HUES6 (cell line): ENCODE data around the gene NLRC3.
"Not testable (repeated sequence)": the region's sequence is repeated elsewhere in the genome, so short reads cannot be mapped to it uniquely, and the experiment has no call there.

Source experiments
- H3K27ac ChIP-seq: 2 replicates; pipeline ENCODE4 v1.7.0; 2013; ENCODE audit warnings: low read depth, mild to moderate bottlenecking, low read length, inconsistent platforms
- H3K27me3 ChIP-seq: 2 replicates; pipeline ENCODE4 v1.6.1; 2013; ENCODE audit warnings: low read length; ENCODE audit not compliant: control insufficient read depth, insufficient read depth
- H3K36me3 ChIP-seq: 2 replicates; pipeline ENCODE4 v1.6.1; 2013; ENCODE audit warnings: low read length; ENCODE audit not compliant: control insufficient read depth, insufficient read depth
- H3K4me1 ChIP-seq: 2 replicates; pipeline ENCODE4 v1.6.1; 2013; ENCODE audit warnings: low read length; ENCODE audit not compliant: control insufficient read depth, insufficient read depth
- H3K4me3 ChIP-seq: 2 replicates; pipeline ENCODE4 v1.5.1; 2013; ENCODE audit warnings: low read depth, low read length
- H3K9ac ChIP-seq: one replicate; pipeline ENCODE4 v1.6.1; 2013; ENCODE audit warnings: mild to moderate bottlenecking, low read length
- H3K9me3 ChIP-seq: 2 replicates; pipeline ENCODE4 v1.6.1; 2013; ENCODE audit warnings: low read depth, low read length; ENCODE audit not compliant: control insufficient read depth, insufficient read depth

Gene NLRC3

DNA sequence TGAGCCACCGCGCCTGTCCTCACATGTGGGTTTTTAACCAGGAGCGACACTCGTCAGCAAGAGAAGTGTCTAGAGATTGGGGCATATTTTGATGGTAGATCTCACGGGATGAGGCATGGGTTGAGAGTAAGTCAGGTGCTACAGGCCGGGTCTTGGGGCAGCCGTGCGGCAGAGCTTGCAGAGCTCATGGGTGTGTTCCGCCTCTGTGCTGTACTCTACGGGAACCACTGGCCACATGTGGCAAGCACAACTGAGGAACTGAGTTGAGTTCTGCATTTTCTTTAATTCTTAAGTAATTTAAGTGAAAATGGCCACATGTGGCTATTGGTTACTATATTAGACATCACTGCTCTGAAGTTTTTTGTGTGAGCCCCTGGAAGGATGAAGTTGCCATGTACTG is 66.8 kb downstream of the NLRC3 start:
- Histone ChIP-seq H3K27ac (no peak overlapping the region), H3K36me3 (peaks cover 65% of the 10 kb centered on the region), H3K9ac (no peak overlapping the region), H3K9me3 (no peaks in the 10 kb centered on the region), H3K4me1 (no peaks in the 10 kb centered on the region), H3K4me3 (no peak overlapping the region), H3K27me3 (no peaks in the 10 kb centered on the region)

DNA sequence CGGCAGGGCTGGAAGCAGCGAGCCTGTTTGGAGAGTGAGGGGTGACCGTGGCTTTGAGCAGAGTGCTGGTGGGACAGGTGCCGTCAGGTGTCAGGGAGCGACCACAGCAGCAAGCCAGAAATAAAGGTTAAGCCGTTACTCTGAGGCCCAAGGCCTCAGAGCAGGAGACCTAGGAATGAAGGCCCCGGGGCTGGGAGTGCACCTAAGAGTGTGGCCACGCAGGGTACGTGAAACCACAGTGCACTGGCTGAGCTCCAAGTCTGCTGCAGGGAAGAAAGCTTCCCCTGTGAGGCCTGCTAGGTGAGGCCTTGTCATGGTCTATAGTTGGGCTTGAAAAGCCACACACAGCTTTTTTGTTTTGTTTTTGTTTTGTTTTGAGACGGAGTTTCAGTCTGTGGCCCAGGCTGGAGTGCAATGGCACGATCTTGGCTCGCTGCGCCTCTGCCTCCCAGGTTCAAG is 67.7 kb downstream of the NLRC3 start:
- no peak overlapping the region for H3K27ac ChIP-seq
- no peaks in the 10 kb centered on the region for H3K27me3 ChIP-seq
- H3K4me1 ChIP-seq: no peaks in the 10 kb centered on the region
- no peak overlapping the region for H3K9ac ChIP-seq
- H3K4me3 ChIP-seq: no peak overlapping the region
- no peaks in the 10 kb centered on the region for H3K9me3 ChIP-seq
- H3K36me3 ChIP-seq: peaks cover 64% of the 10 kb centered on the region

DNA sequence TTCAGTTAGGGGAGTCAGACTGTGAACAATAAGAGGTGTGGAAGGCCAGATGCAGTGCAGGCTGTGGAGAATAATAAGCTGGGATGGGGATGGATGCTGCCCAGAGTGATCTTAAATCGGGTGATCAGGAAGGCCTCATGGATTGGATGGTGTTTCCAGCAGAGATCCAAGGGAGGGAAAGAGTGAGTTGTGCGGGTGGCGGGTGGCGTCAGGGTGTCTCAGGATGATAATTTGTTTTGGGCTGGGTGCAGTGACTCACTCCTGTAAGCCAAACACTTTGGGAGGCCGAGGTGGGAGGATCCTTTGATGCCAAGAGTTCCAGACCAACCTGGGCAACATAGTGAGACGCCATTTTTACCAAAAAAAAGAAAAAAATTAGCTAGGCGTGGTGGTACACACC is 68.5 kb downstream of the NLRC3 start:
- peaks cover 57% of the 10 kb centered on the region for H3K36me3 ChIP-seq
- H3K4me3 ChIP-seq: no peak overlapping the region
- no peak overlapping the region for H3K27ac ChIP-seq
- H3K4me1 ChIP-seq: no peaks in the 10 kb centered on the region
- H3K9me3 ChIP-seq: no peaks in the 10 kb centered on the region
- no peaks in the 10 kb centered on the region for H3K27me3 ChIP-seq
- H3K9ac ChIP-seq: no peak overlapping the region

DNA sequence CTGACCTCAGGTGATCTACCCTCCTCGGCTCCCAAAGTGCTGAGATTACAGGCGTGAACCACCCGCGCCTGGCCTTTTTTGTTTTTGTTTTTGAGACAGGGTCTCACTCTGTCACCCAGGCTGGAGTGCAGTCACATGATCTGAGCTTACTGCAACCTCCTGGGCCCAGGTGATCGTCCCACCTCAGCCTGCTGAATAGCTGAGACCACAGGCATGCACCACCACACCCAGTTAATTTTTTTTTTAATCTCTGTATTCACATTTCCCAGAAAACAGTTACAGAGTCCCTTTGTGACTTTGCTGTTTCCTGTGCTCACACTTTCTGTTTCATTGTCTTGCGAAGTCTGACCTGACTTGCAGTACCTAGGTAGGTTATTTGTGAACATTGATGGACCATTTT is 73.7 kb downstream of the NLRC3 start:
- H3K9me3 ChIP-seq: no peaks in the 10 kb centered on the region
- H3K36me3 ChIP-seq: peaks cover 18% of the 10 kb centered on the region
- no peak overlapping the region for H3K9ac ChIP-seq
- peaks cover 5% of the 10 kb centered on the region; the same call in 1 of the 2 replicates for H3K4me1 ChIP-seq
- H3K27me3 ChIP-seq: no peaks in the 10 kb centered on the region
- H3K27ac ChIP-seq: no peak overlapping the region
- no peak overlapping the region for H3K4me3 ChIP-seq

DNA sequence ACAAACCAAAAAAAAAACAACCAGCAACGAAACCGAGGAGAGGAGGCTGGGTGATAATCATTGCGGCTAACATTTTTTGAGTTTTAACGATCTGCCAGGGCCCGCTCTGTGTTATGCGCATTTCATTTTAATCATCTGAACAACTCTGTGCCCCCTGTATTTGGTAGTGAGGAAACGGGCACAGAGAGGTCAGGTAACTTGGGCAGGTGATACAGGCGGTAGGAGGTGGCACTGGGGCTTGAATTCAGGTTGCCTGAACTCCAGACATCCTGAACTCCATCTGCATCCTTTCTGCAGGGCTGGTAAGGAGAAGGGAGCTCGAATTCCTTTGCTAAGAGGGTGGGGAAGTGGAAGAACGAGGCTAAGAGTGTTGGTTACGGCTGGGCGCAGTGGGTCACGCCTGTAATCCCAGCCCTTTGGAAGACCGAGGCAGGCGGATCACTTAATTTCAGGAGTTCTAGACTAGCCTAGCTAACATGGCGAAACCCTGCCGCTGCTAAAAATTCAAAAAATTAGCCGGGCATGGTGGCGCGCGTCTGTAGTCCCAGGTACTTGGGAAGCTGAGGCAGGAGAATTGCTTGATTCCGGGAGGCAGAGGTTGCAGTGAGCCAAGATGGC is 75.3 kb downstream of the NLRC3 start:
- Histone ChIP-seq H3K36me3 (peaks cover 9% of the 10 kb centered on the region), H3K27ac (no peak overlapping the region), H3K4me1 (peaks cover 5% of the 10 kb centered on the region; the same call in 1 of the 2 replicates), H3K27me3 (no peaks in the 10 kb centered on the region), H3K9ac (peak overlapping the region; percentile 68), H3K9me3 (no peaks in the 10 kb centered on the region), H3K4me3 (peak overlapping the region; percentile 85)

DNA sequence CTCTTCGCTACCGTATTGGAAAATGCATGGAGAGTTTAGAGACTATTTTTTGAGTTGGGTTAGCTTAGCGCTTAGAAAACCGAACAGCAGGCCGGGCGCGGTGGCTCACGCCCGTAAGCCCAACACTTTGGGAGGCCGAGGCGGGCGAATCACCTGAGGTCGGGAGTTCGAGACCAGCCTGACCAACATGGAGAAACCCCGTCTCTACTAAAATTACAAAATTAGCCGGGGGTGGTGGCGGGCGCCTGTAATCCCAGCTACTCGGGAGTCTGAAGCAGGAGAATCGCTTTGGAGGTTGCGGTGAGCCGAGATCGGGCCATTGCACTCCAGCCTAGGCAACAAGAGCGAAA is 75.8 kb downstream of the NLRC3 start:
- H3K9me3 ChIP-seq, H3K27me3 ChIP-seq, H3K36me3 ChIP-seq, H3K4me1 ChIP-seq: not testable (repeated sequence)
- H3K9ac ChIP-seq: peak overlapping the region; percentile 68
- 0 out of 2 replicates have a peak overlapping the region, but pooled peaks have one; percentile 16 for H3K27ac ChIP-seq
- H3K4me3 ChIP-seq: peak overlapping the region; percentile 85

DNA sequence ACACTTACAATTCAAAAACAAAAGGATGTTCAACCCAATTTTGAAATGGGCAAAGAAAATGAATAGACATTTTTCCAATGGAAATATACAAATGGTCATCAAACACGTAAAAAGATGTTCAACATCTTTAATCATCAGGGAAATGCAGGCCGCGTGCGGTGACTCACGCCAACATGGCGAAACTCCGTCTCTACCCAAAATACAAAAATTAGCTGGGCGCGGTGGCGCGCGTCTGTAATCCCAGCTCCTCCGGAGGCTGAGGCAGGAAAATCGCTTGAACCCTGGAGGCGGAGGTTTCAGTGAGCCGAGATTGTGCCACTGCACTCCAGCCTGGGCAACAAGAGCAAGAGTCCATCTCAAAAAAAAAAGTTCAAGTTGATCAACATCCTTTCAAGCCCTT is 78.2 kb downstream of the NLRC3 start:
- Histone ChIP-seq H3K27ac (no peak overlapping the region), H3K9me3 (no peaks in the 10 kb centered on the region), H3K36me3 (0 out of 2 replicates have a peak, but pooled peaks cover 3% of the 10 kb centered on the region), H3K4me3 (no peak overlapping the region), H3K27me3 (no peaks in the 10 kb centered on the region), H3K4me1 (peaks cover 5% of the 10 kb centered on the region; the same call in 1 of the 2 replicates), H3K9ac (no peak overlapping the region)

DNA sequence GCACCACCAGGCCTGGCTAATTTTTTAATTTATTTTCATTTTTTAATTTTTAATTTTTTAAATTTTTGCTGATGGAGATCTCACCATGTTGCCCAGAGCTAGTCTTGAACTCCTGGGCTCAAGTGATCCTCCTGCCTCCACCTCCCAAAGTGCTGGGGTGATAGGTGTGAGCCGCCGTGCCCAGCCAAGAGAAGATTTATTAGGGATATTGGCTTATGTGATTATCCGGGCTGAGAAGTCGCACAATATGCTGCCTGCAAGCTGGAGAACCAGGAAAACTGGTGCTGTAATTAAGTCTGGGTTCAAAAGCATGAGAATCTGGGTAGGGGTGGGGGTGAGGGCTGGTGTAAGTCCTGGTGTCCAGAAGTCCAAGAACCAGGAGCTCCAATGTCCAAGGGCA is 79.4 kb downstream of the NLRC3 start:
- H3K4me3 ChIP-seq: no peak overlapping the region

DNA sequence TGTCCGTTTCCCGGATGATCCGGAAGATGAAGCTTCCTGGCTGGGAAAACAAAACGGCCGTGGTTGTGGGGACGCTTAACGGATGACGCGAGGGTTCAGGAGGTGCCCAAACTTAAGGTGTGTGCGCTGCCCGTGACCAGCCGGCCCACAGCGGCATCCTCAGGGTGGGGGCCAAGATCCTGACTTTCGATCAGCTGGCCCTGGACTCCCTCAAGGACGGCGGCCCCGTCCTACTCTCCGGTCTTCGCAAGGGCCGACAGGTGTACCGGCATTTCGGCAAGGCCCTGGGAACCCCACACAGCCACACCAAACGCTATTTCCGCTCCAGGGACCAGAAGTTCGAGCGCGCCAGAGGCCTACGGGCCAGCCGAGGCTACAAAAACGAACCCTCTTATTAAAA is 80.8 kb downstream of the NLRC3 start:
- Histone ChIP-seq H3K4me3 (no peak overlapping the region), H3K9me3 (no peaks in the 10 kb centered on the region), H3K36me3 (no peaks in the 10 kb centered on the region), H3K4me1 (no peaks in the 10 kb centered on the region), H3K9ac (no peak overlapping the region), H3K27ac (no peak overlapping the region), H3K27me3 (no peaks in the 10 kb centered on the region)

More for the DNA sequence above, 79.4 kb downstream of the NLRC3 start:
- Histone ChIP-seq H3K36me3 (no peaks in the 10 kb centered on the region), H3K27ac (no peak overlapping the region), H3K27me3 (no peaks in the 10 kb centered on the region), H3K9me3 (no peaks in the 10 kb centered on the region), H3K4me1 (peaks cover 5% of the 10 kb centered on the region; the same call in 1 of the 2 replicates), H3K9ac (no peak overlapping the region)

DNA sequence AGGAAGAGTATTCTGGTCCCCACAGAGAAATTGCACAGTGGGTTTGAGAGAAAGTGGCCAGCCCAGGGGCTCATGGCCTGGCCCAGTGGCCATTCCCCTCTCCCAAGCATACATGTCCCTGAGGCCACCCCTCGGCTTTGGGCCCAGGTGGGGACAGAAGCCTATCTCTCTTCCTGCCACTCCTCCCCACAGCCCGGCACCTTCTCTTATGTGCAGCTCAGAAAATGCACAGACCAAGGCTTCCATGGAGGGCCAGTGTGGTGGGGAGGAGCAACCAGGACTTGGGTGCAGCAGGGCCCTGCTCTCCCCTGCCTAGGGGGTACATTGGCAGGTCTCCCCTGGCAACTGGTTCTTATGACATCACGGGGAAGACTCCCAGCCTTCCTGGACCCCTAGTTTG is 82.0 kb downstream of the NLRC3 start, which contains the start of gene C16orf90:
C16orf90 (minus strand) TSS at position 314 of the 400 bp plus-strand sequence; CDS start at position 246, 68 bp downstream.
- Histone ChIP-seq H3K9ac (no peak within 1 kb of the TSS), H3K9me3 (no peaks in the 10 kb centered on the region), H3K27me3 (no peaks in the 10 kb centered on the region), H3K4me1 (no peaks in the 10 kb centered on the region), H3K4me3 (no peak within 1 kb of the TSS), H3K36me3 (no peaks in the 10 kb centered on the region), H3K27ac (no peak within 1 kb of the TSS)

DNA sequence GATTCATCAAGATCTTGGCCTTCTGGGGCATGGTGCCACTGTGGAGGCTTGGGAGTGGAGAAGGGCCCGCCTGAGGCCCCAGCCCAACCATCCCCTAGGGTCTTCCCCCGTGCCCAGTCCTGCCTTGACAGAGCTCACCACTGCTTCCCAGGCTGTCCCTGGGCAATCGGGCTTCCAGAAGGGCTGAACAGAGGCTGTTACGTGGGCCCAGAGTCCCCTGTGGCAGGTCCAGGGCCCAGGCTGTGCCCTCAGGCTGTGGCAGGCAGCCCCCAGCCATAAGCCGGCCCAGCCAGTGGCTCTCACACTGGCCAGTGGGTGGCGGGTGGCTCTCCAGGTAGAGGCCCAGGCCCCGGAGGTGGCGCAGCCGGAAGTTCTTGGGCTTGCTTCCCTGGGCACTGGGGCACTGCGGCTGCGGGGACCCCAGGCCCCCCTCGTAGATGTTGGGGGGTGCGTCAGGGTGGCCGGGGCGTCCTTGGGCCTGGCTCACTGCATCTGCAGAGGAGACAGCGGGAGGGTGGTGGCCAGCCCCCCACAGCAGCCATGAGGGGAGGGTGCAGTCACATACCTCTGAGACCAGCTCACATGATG is 82.7 kb downstream of the NLRC3 start:
- H3K27me3 ChIP-seq: no peaks in the 10 kb centered on the region
- no peaks in the 10 kb centered on the region for H3K36me3 ChIP-seq
- no peak overlapping the region for H3K27ac ChIP-seq
- H3K9ac ChIP-seq: no peak overlapping the region
- H3K4me3 ChIP-seq: no peak overlapping the region
- no peaks in the 10 kb centered on the region for H3K4me1 ChIP-seq
- H3K9me3 ChIP-seq: no peaks in the 10 kb centered on the region
